SJCRH30 (cell line): ENCODE results near the gene RIPOR3. TPM values are rescaled to one million over a fixed set of nuclear protein-coding genes. Genes with fewer than 3 reads are reported as not detected.
A peak's percentile ranks its signal among the peaks of the same experiment; 100 is the strongest.
"Not testable (repeated sequence)": the region's sequence is repeated elsewhere in the genome, so short reads cannot be mapped to it uniquely, and the experiment has no call there.

Source experiments
- DNase-seq, 2 experiments: peaks; one replicate each; pipeline ENCODE4 v3.0.0-alpha.2; 2015 to 2020
- H3K27ac ChIP-seq: fragments of 250-450 bp; sonication (Bioruptor Pico); 2 replicates; pipeline ENCODE4 v1.5.1; 2020; ENCODE audit warnings: mild to moderate bottlenecking, moderate library complexity
- H3K27me3 ChIP-seq: fragments of 250-450 bp; sonication (Bioruptor Pico); 2 replicates; pipeline ENCODE4 v1.5.1; 2020; ENCODE audit warnings: mild to moderate bottlenecking, moderate library complexity
- H3K36me3 ChIP-seq: fragments of 250-450 bp; sonication (Bioruptor Pico); 2 replicates; pipeline ENCODE4 v1.5.1; 2020; ENCODE audit warnings: mild to moderate bottlenecking, moderate library complexity
- H3K4me1 ChIP-seq: fragments of 250-450 bp; sonication (Bioruptor Pico); 2 replicates; pipeline ENCODE4 v1.5.1; 2020; ENCODE audit warnings: mild to moderate bottlenecking, moderate library complexity
- H3K4me3 ChIP-seq: fragments of 250-450 bp; sonication (Bioruptor Pico); 2 replicates; pipeline ENCODE4 v1.5.1; 2020; ENCODE audit warnings: mild to moderate bottlenecking, moderate library complexity
- H3K9me3 ChIP-seq: fragments of 250-450 bp; sonication (Bioruptor Pico); replicated peaks from 2 replicates; pipeline ENCODE4 v1.5.1; 2020; ENCODE audit warnings: mild to moderate bottlenecking, moderate library complexity
- total RNA-seq: library from RNA; depleted of rRNA; stranded (reverse); fragments of >200 nt; shearing (Covaris generic); gene quantifications from 2 replicates; pipeline ENCODE4 v1.2.3, GENCODE V29; 2014

RIPOR3 gene
- total RNA-seq, 1 experiment from 2014 or later = 2.6 TPM

DNA sequence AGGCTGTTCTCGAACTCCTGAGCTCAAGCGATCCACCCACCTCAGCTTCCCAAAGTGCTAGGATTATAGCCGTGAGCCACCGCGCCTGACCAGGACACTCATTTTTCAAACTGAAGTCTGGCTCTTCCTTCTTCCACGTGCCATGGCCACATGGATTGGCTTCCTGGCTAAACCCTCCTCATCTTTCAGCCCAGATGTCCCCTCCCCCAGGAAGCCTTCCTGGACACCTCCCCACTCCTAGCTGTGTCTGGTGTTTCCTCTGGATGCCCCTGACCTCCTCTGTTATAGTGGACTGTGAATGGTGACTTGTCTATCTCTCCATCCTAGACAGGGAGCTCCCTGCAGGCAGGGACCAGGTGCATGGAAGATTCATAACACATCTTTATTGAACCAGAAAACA lies 57.2 kb downstream of the RIPOR3 start:
- DNase-seq = no peak
- no peaks in the 10 kb centered on the region for H3K36me3 ChIP-seq
- peaks cover 18% of the 10 kb centered on the region for H3K27me3 ChIP-seq
- no peak overlapping the region for H3K27ac ChIP-seq
- no peaks in the 10 kb centered on the region for H3K9me3 ChIP-seq
- peaks cover 21% of the 10 kb centered on the region for H3K4me1 ChIP-seq
- H3K4me3 ChIP-seq = no peak overlapping the region

DNA sequence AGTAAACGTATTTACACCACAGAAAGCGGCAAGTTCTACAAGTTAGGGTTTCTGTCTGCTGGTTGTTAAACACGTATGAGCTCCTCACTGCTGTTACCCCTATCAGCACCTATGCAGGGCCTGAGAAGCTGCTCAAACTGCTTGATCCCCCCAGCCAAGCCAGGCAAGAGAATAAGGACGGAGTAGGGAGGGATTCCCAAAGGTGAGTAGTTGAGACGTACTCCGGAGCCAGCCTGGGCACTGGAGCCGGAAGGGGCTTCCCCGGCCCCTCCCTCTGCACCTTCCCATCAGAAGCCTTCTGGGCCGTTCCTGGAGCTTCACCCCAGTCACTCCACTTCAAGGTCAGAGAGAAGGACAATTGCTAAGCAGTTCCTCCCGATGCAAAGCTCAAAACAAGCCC lies 58.0 kb downstream of the RIPOR3 start:
- Histone ChIP-seq H3K4me1 (peaks cover 28% of the 10 kb centered on the region), H3K9me3 (no peaks in the 10 kb centered on the region), H3K4me3 (no peak overlapping the region), H3K36me3 (no peaks in the 10 kb centered on the region), H3K27ac (no peak overlapping the region), H3K27me3 (peaks cover 26% of the 10 kb centered on the region)
- no peak for DNase-seq

DNA sequence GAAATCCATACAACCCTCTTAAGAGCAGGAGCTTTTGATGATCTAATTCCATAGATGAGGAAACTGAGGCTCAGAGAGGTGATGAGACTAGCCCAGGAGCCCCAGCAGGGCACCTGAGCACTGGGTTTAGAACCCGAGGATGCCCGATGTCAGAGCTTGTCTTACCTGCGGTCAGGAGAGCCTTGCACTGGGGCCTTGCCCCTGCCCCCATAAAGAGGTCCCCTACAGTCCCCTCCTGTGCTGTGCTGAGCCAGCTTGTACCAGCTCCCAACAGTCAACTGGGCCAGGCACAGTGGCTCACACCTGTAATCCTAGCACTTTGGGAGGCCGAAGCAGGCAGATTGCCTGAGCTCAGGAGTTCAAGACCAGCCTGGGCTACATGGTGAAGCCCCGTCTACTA lies 58.6 kb downstream of the RIPOR3 start:
- H3K4me3 ChIP-seq = no peak overlapping the region
- H3K36me3 ChIP-seq = no peaks in the 10 kb centered on the region
- H3K27ac ChIP-seq = no peak overlapping the region
- peaks cover 33% of the 10 kb centered on the region for H3K4me1 ChIP-seq
- no peaks in the 10 kb centered on the region for H3K9me3 ChIP-seq
- no peak for DNase-seq
- peaks cover 27% of the 10 kb centered on the region for H3K27me3 ChIP-seq

DNA sequence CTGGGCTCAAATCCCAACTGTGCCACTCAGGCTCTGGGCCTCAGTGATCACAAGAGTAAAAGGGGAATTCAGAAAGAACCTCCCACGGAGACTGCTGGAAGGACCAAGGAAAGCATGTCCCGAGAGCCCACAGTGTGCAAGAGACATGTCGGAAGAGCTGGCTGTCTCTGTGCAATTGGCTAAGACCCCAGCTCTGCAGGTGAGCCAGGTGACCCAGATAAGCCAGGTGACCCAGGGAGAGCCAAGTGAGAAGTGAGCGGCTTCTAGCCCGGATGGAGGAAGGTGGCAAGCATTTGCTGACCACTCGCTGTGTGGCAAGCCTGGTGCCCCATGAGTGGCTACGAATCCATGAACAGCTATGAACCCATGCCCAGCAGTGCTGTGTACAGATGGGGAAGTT lies 59.1 kb downstream of the RIPOR3 start:
- no peak overlapping the region for H3K4me3 ChIP-seq
- peaks cover 27% of the 10 kb centered on the region for H3K27me3 ChIP-seq
- H3K9me3 ChIP-seq = no peaks in the 10 kb centered on the region
- H3K36me3 ChIP-seq = no peaks in the 10 kb centered on the region
- DNase-seq = no peak
- no peak overlapping the region for H3K27ac ChIP-seq
- peaks cover 29% of the 10 kb centered on the region for H3K4me1 ChIP-seq

DNA sequence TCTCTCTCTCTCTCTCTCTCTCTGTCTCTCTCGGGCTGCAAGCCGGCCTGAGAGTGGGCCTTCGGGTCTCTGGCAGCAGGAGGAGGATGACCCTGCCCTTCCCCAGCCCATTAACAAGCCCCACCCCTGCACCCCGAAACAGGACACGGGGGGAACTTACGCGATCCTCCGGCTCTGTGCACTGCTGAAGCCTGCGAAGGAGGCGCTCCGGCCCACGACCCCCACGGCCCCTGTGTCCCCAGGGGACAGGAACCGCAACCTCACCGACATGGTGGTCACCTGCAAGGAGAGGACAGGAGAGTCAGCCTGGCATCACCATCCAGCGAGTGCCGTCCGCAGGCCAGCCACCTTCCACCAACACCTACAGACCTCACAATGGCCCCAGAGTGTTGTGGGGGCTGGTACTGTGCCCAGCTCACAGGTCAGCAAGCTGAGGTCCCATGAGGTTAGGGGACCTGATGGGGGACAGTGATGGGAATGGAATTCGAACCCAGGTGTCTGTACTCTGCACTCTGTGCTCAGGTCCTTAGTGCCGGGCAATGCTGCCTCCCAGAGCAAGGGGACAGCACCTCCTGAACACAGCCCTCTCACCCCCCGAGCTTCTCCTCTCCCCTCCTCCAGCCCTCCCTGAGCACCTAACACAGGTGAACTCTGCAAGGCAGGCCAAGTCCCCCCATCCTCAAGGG lies 60.6 kb downstream of the RIPOR3 start:
- Histone ChIP-seq H3K4me3 (no peak overlapping the region), H3K4me1 (peaks cover 19% of the 10 kb centered on the region), H3K27ac (no peak overlapping the region), H3K36me3 (no peaks in the 10 kb centered on the region), H3K27me3 (peaks cover 27% of the 10 kb centered on the region), H3K9me3 (no peaks in the 10 kb centered on the region)
- DNase-seq = no peak

DNA sequence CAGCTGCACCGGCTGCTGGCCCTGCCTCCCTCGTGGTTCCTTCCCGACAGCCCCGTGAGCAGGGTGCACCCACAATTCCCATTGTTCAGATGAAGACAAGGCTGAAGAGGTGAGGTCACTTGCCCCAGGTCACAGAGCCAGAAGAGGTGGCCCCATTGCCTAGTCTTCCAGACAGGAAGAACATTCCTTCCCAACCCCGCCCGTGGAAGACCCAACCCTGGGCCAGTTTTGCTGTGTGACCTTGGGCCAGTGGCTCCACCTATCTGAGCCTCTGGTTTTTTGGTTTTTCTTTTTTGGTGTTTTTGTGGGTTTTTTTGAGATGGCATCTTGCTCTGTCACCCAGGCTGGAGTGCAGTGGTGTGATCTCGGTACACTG lies 61.7 kb downstream of the RIPOR3 start:
- no peaks in the 10 kb centered on the region for H3K36me3 ChIP-seq
- H3K27ac ChIP-seq = no peak overlapping the region
- H3K4me3 ChIP-seq = no peak overlapping the region
- peaks cover 19% of the 10 kb centered on the region for H3K4me1 ChIP-seq
- H3K9me3 ChIP-seq = no peaks in the 10 kb centered on the region
- H3K27me3 ChIP-seq = peaks cover 27% of the 10 kb centered on the region
- no peak for DNase-seq

DNA sequence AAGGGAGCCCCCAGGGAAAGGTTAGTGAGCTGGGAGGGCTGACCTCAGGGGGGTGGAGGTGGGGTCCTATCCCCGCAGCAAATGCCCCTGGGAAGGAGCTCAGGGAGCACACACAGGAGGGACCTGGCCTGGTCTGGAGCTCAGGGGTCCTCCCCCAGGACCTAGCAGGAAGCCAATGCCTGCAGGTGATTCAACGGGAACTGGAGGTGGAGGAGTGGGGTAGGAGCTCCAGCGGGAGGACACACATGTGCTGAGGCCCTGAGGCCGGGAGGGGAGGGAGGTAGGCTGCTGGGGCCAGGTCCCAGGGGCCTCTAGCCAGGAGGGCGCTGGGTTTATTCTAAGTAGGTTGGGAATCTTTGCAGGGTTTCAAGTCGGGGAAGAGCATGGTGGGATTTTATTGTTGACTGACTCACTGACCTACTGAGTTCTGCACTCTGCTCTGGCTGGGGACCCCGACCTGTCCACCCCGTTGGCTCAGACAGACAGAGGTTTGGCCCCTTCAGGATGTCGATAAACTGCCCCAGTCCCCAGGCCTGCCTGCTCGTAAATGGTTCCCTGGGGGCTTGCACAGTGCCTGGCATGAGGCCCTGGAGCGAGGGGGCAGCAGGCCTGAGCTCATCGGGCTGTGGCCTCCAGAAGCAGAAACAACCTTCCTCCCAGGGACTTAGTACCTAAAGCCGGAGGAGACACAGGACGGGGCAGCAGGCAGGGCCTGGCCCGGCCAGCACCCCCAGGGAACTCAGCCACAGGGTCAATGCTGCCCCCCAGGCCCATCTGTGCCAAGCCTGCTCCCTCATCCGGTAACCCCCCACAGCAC lies 62.3 kb downstream of the RIPOR3 start:
- H3K4me1 ChIP-seq = peaks cover 19% of the 10 kb centered on the region
- H3K36me3 ChIP-seq = no peaks in the 10 kb centered on the region
- no peak overlapping the region for H3K4me3 ChIP-seq
- no peaks in the 10 kb centered on the region for H3K9me3 ChIP-seq
- peaks cover 27% of the 10 kb centered on the region for H3K27me3 ChIP-seq
- no peak overlapping the region for H3K27ac ChIP-seq
- peak in 1 of 2 experiments; percentile 34 for DNase-seq

DNA sequence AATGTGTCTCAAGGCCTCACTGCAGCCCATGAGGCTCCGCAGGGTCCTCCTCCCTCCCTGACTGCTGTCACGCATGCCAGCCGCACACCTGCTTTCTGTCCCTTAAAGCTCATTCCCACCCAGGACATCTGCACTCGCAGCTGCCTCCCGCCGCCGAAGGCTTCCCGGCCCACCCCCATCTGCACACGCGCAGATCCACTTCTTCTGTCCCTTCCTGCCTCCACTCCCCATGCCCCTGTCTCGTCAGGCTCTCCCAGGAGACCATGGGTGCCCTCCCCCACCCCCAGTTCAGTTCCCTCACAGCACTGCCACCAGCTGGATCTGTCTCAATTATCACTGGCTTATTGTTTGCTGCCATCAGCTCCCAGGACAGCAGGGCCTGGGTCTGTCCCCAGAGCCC lies 63.0 kb downstream of the RIPOR3 start:
- H3K27ac ChIP-seq = no peak overlapping the region
- peaks cover 25% of the 10 kb centered on the region for H3K27me3 ChIP-seq
- no peaks in the 10 kb centered on the region for H3K9me3 ChIP-seq
- peaks cover 19% of the 10 kb centered on the region for H3K4me1 ChIP-seq
- peak; percentile 46 to 66 for DNase-seq
- no peak overlapping the region for H3K4me3 ChIP-seq
- H3K36me3 ChIP-seq = no peaks in the 10 kb centered on the region

DNA sequence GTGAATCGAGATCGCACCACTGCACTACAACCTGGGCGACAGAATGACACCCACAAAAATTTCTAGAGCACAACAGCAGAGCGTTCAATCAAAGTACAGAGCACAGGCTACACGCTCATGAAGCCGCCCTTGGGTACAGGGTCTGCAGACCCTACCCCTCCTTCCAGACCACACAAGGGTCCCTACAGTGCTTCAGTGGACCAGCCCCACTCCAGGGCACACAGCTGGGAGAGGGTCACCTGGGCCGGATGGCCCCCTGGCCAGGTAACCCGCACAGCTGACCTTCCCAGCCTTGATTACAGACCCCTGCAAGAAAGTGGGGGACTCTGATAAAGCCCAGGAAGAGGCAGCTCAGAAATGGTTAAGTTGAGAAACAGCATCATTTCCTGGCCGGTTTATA lies 63.6 kb downstream of the RIPOR3 start:
- H3K36me3 ChIP-seq = no peaks in the 10 kb centered on the region
- peaks cover 22% of the 10 kb centered on the region for H3K27me3 ChIP-seq
- no peaks in the 10 kb centered on the region for H3K9me3 ChIP-seq
- DNase-seq = no peak
- no peak overlapping the region for H3K27ac ChIP-seq
- no peak overlapping the region for H3K4me3 ChIP-seq
- H3K4me1 ChIP-seq = peaks cover 19% of the 10 kb centered on the region

DNA sequence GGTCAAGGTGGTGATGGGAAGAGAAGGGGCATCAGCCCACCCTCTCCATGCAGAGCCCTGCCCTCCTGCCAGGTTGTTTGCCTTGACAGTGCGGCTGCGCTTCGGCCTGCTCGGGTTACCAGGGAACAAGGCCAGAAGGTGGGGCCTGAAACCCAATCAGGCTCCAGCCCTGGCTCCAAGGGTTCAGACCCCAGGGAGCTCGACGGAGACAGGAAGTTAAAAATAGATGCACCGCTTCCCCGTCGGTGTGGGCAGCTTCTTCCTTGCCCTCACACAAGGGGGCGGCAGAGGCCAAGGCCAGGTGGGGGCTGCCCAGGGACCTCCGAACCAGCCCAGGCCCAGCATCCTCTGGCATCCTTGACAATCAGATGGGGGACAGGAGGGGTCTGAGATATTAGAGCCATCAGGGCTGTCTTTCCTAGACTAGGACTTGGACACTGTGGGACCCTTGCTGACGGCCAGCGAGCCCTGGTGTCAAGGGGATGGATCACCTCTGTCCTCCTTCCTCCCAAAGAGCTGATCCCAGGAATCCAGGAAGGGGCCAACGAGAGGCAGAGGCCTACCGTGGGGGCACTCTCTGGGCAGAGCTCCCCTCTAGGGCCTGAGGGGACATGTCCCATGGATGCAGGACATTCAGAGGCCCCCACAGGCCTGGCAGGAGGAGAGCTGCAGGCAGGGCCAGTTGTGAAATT lies 65.2 kb downstream of the RIPOR3 start:
- Histone ChIP-seq H3K4me1 (peaks cover 19% of the 10 kb centered on the region), H3K27me3 (peaks cover 26% of the 10 kb centered on the region), H3K4me3 (no peak overlapping the region), H3K36me3 (no peaks in the 10 kb centered on the region), H3K9me3 (0 out of 2 replicates have a peak, but pooled peaks cover 3% of the 10 kb centered on the region), H3K27ac (no peak overlapping the region)
- peak; percentile 82 to 87 for DNase-seq

DNA sequence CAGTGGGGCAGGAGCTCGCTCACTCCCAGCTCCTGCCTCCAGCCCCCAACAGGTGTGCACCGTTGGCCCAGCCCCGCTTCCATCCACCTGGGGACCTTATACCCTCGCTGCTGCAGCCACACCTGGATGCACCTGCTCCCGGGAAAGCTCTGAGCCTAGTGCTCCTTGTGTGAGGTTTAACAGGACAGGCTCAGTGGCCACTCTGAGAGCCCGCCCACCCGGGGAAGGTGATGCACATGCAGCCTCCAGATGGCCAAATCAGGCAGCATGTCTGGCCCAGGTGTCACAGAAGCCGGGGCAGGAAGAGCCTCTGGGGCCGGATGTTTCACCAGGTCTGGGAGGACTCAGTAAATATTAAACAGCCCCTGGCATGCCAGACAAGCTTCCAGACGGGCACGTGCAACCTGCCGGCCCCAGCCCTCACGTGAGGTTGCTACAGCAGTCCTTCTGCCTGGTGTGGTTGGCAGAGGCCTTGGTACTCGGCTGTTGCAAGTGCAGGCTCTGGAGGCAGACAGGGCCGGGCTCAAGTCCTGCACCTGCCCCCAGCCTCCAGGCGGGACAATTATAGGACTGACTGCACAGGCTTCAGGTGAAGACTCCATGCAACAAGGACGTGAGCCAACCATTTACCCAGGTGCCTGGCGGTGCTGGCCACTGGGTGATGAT lies 66.9 kb downstream of the RIPOR3 start:
- peaks cover 17% of the 10 kb centered on the region for H3K4me1 ChIP-seq
- 0 out of 2 replicates have a peak, but pooled peaks cover 3% of the 10 kb centered on the region for H3K9me3 ChIP-seq
- no peak for DNase-seq
- no peak overlapping the region for H3K4me3 ChIP-seq
- H3K36me3 ChIP-seq = no peaks in the 10 kb centered on the region
- H3K27me3 ChIP-seq = peaks cover 17% of the 10 kb centered on the region
- no peak overlapping the region for H3K27ac ChIP-seq

DNA sequence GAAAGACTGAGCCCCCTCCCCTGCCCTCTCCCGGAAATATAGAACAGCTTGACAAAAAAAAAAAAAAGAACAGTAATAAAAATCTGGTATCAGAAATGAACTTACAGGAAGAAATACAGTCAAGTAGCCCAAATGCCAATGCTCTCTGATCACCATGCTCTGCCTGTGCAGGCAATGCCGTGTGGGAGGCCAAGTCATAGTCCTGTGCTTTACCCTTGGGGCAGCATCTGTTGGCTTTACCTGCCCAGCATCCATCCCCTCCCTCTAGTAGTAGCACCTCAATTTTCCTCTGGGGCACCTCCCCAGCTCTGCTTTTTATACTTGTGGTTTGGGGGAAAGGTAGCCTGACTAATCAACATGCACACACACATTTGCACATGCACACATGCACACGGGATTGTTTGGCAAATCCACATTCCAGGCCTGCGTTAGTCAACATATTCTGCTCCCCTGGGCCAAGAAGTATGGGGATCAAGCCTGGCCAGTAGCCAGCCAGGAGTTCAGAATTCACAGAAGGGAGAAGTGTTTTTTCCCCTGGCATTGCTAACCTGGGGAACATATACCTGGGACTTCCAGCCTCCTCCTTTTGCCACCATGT lies 70.2 kb downstream of the RIPOR3 start:
- Histone ChIP-seq H3K9me3 (0 out of 2 replicates have a peak, but pooled peaks cover 3% of the 10 kb centered on the region), H3K27ac (no peak overlapping the region)

DNA sequence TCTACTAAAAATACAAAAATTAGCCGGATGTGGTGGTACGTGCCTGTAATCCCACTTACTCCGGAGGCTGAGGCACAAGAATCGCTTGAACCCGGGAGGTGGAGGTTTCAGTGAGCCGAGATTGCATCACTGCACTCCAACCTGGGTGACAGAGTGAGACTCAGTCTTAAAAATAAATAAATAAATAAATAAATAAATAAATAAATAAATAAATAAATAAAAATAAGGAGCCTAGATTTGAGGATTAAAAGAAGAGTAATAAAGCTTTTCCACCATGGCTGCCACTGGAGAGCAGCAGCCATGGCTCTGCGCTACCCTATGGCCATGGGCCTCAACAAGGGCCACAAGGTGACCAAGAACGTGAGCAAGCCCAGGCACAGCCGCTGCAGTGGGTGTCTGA lies 70.9 kb downstream of the RIPOR3 start:
- not testable (repeated sequence) for H3K4me1 ChIP-seq, H3K36me3 ChIP-seq, H3K27me3 ChIP-seq, H3K9me3 ChIP-seq, H3K4me3 ChIP-seq, H3K27ac ChIP-seq, DNase-seq

More for the DNA sequence above, 70.2 kb downstream of the RIPOR3 start:
- H3K27me3 ChIP-seq = peaks cover 4% of the 10 kb centered on the region; the same call in 1 of the 2 replicates
- no peak for DNase-seq
- no peak overlapping the region for H3K4me3 ChIP-seq
- no peaks in the 10 kb centered on the region for H3K36me3 ChIP-seq
- no peaks in the 10 kb centered on the region for H3K4me1 ChIP-seq

DNA sequence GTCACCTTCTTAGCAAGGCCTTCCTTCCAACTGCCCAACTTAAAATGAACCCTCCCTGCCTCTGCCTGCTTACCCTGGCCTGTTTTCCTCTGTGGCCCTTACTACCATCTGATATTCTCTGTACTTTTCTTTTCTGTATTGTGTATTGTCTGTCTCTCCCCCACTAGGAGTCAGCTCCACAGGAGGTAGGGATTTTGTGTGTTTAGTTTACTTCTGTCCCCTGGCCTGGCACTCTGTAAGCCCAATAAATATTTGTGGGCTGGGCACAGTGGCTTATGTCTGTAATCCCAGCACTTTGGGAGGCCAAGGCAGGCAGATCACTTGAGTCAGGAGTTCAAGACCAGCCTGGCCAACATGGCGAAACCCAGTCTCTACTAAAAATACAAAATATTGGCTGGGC lies 72.8 kb downstream of the RIPOR3 start:
- no peaks in the 10 kb centered on the region for H3K4me1 ChIP-seq
- no peak for DNase-seq
- 0 out of 2 replicates have a peak, but pooled peaks cover 3% of the 10 kb centered on the region for H3K9me3 ChIP-seq
- no peak overlapping the region for H3K27ac ChIP-seq
- no peak overlapping the region for H3K4me3 ChIP-seq
- H3K36me3 ChIP-seq = no peaks in the 10 kb centered on the region
- H3K27me3 ChIP-seq = peaks cover 8% of the 10 kb centered on the region; the same call in 1 of the 2 replicates
